Hepatocyte (in vitro differentiated cells): ENCODE results near the gene DPEP1.

Experiments
- EZH2phosphoT487 ChIP-seq: fragments of 200-600 bp; sonication (generic); IDR thresholded peaks from one replicate; pipeline ENCODE4 v1.6.1; 2018; ENCODE audit warnings: antibody characterized with exemption, mild to moderate bottlenecking, low read depth, moderate library complexity; ENCODE audit not compliant: unreplicated experiment, severe bottlenecking
- TF ChIP-seq, protein P1 (sequence below): fragments of 200-600 bp; sonication (generic); IDR thresholded peaks from 2 replicates; pipeline ENCODE4 v1.5.1; 2016; ENCODE audit warnings: antibody characterized with exemption, mild to moderate bottlenecking; ENCODE audit not compliant: poor library complexity

DNA sequence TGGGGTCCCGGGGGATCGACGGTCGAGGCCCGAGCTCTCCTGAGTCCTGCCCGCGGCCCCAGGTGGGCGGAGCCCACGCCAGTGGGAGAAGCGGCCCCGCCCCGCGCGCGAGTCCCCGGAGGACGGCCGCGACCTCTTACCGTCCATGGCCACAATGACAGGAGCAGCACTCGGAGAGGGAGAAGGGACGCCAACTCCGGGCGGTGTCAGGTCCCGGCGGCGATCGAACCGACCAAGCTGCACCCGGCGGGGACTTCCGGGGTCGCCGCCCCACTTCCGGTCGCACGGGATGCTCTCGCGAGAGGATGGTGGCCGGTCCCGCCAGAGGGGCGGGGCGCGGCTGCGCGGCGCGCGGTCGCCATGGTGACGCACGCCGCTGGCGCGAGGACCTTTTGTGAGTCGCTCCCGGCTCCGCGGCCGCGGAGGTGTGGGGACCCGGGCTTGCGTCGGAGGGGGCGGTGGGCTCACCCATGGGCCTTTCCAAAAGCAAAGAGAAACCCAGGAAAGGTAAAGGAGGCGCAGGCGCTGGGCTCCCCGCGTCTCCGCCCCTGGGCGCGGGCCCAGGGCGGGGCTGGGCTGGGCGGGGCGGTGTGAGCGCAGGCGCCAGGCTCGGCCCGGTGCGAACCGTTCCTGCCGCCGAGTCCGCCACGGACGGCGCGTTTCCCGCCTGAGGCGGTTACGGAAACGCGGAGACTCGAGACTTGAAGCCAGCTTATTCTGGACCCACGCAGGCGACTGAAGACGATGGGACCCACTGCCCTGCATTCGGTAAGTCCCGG, 44.2 kb downstream of the DPEP1 start, which contains the start of the genes CHMP1A and SPATA33:
- TF ChIP-seq, protein P1, sequence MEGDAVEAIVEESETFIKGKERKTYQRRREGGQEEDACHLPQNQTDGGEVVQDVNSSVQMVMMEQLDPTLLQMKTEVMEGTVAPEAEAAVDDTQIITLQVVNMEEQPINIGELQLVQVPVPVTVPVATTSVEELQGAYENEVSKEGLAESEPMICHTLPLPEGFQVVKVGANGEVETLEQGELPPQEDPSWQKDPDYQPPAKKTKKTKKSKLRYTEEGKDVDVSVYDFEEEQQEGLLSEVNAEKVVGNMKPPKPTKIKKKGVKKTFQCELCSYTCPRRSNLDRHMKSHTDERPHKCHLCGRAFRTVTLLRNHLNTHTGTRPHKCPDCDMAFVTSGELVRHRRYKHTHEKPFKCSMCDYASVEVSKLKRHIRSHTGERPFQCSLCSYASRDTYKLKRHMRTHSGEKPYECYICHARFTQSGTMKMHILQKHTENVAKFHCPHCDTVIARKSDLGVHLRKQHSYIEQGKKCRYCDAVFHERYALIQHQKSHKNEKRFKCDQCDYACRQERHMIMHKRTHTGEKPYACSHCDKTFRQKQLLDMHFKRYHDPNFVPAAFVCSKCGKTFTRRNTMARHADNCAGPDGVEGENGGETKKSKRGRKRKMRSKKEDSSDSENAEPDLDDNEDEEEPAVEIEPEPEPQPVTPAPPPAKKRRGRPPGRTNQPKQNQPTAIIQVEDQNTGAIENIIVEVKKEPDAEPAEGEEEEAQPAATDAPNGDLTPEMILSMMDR: no peak
- TF ChIP-seq EZH2phosphoT487: no peak
